A172 (cell line): ENCODE measurements around the gene CCDC92. TPM values are rescaled to one million over a fixed set of nuclear protein-coding genes. Genes with fewer than 3 reads are reported as not detected.
"Not testable (repeated sequence)": the region's sequence is repeated elsewhere in the genome, so short reads cannot be mapped to it uniquely, and the experiment has no call there.

Source experiments
- DNase-seq: peaks from one replicate; pipeline ENCODE4 v3.0.0-alpha.2; 2015; ENCODE audit warnings: low spot score
- total RNA-seq: library from RNA; depleted of rRNA; stranded (reverse); fragments of >200 nt; shearing (Covaris generic); gene quantifications from 2 replicates; pipeline ENCODE4 v1.2.3, GENCODE V29; 2014

The CCDC92 gene
- total RNA-seq, 1 experiment from 2014 or later, result 7.9 TPM

- DNase-seq, result no peak
Observed at GRCh38 chr12:123936956-123937706, 35.5 kb downstream of the CCDC92 start.

DNA sequence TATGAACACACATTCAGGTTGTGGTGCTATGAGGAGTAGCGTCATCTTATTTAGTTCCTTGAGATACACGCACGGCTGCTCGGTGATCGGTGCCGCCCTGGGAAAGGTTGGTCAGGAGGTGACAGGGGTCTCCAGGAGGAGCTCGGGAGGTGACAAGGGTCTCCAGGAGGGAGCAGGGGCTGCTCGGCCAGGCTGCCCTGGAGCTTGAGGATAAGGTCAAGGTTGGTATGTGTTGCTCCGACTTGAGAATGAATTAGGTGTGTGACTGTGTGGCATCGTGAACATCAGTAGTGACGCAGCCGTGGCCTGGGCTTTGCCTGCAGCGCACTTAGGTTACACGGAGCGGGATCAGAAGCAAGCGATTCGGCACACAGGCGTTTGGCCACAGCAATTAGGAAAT lies 36.2 kb downstream of the CCDC92 start:
- no peak for DNase-seq

DNA sequence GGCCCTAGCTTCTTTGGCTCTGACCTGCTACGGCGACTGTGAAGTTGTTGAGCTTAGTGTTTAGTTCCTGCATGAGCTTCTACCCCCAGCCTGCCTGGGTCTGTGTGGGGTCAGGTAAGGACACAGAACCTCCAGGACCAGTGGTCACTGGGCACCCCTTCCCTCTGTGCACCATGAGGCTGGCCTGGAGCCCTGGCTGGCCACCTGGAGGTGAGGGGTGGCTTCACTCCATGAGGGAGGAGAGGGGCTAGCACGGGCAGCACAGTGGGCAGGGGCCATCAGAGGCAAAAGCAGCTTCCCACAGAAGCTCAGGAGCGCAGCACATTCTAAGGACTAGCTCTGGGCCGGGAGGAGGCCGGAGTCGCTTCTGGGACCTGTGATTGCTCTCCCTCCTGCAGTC lies 36.7 kb downstream of the CCDC92 start:
- DNase-seq, result no peak

- DNase-seq, result peak; percentile 42
Observed at GRCh38 chr12:123934829-123935228, 37.8 kb downstream of the CCDC92 start.

DNA sequence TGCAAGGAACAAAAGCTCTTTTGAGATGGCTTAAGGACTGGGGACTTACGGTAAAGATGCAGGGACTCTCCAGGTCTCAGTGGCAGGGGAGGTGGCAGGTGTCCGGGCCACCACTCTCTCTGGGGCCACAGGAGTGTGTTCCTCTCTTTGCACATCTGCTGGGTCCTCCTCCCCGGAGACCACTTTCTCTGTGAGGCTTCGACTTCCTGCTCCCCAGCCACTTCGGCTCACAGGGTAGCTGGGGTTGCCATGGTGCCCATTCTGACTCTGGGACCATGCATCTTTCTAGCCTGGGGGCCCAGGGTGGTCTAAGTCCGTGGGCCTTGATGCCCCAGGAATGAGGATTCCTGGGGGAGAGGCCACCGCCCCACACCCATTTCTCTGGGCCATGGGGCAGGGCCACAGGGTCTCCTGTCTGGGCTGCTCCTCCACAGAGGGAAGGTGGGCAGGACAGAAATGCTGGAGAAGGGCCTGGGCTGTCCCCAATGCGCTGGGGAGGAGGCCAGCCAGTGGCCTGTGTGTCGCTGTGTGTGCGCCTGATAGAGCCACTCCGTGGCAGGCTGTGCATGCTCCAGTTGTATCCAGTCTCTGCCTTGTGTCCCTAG lies 38.5 kb downstream of the CCDC92 start:
- no peak for DNase-seq

- no peak for DNase-seq
Observed at GRCh38 chr12:123933214-123933613, 39.4 kb downstream of the CCDC92 start.

- no peak for DNase-seq
Observed at GRCh38 chr12:123931686-123932321, 40.8 kb downstream of the CCDC92 start.

DNA sequence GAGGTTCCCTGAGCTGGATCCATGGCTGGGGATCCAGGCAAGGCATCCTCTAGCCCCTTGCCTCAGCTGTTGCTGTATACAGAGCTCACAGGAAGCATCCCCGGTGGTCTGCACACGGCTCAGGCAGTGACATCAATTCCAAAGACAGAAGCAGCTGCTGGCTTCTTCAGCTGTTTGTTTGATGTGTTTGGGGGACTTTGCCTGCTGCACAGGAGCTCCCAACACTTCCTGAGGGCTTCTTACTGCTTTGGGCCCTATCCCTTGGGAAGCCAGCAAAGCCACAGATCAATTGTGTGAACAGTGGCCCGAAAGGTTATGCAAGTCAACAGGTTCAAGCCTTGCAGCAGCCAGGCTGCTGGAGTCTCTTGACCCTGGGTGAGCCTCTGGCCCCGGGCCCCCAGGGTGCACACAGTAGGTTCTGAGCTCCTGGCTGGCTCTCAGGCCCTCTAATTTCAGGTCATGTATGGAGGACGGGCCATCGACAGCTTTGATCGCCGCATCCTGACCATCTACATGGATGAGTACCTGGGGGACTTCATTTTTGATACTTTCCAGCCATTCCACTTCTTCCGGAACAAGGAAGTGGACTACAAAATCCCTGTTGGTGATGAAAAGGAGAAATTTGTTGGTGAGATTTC lies 42.6 kb downstream of the CCDC92 start:
- DNase-seq, result no peak

DNA sequence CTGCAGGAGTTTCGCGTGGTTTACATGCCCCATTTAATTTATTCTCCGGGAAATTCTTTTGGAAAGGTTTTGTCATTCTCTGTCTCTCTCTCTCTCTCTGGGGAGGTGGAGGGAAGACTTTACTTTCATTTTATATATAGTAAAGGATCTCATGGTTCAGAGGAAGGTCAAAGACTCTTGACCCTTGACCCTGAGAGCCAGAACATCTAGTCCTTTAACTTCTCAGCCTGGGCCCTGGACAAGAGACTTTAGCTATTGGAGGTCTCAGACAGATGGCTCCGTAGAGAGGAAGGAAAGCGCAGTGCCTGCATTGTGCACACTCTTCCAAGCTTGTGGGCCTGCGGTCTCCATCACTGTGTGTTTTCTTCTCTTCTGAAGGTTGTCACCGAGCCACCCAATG lies 43.7 kb downstream of the CCDC92 start:
- DNase-seq, result no peak

DNA sequence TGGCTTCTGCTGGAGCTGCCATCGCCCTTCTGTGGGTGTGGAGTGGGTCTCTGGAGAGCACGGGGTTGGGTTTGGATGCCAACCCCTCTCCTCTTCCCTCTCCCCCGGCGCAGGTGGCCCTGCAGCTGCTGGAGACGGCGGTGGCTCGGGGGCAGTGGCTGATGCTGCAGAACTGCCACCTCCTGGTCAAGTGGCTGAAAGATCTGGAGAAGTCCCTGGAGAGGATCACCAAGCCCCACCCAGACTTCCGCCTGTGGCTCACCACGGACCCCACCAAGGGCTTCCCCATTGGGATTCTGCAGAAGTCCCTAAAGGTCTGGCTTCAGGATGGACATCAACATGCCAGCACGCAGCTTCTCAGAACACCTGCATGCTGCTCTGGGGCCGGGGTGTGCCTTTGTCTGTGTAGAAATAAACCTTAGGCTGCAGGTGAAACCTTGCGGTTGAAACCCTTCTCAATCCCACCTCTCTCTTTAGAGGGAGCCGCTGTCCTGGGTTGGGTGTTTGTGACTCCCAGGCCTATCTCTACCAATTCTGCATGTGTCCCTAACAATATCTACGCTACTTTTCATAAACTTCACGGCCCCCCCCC lies 44.3 kb downstream of the CCDC92 start:
- no peak for DNase-seq

DNA sequence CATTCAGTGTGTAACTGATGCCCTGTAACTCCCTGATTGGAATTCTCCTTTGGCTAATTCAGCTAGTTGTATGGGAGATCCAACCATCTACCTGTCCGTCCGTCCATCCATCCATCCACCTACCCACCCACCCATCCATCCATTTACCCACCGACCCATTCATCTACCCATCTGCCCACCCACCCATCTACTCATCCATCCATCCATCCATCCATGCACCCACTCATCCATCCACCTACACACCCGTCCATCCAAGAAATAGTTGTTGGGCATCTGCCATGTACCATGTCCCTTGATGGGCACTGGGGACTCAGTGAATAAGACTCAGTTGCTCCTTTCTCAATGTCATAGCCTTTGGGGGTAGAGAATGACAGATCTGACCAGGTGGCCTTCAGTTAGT lies 48.1 kb downstream of the CCDC92 start:
- DNase-seq, result no peak

DNA sequence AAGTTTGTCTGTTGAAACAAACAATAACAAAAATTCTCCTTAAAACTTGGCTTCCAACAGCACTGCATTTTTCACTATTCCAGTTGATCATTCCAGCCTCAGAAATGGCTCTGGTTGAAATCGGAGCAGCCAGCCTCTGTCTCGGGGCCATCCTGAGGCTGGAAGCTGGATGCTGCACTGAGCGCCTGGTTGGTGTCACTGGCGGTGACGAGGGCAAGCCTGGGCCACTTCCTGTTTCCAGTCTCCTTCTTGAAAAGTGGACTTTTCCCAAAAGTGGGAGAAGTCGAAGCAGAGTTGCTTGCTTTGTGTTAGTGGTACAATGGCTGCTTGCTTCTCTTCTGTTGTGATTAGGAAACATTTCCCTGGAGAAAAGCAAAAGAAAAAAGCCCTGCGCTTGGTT lies 48.7 kb downstream of the CCDC92 start:
- DNase-seq, result no peak

- DNase-seq, result no peak
Observed at GRCh38 chr12:123923038-123923437, 49.6 kb downstream of the CCDC92 start.

DNA sequence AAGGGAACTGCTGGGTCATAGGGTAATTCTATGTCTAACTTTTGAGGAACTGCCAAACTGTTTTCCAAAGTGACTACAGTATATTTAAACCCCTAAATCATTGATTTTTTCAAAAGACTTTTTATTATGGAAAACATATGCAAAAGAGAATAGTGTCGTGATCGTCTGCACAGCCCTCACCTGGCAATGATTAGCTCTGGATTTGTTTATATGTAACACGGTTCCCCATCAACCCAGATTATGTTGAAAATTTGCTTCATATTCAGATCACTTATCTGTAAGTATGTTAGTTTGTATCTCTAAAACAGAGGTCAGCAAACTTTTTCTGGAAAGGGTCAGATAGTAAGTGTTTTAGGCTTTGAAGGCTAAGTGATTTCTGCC lies 52.7 kb downstream of the CCDC92 start:
- DNase-seq, result no peak

- no peak for DNase-seq
Observed at GRCh38 chr12:123917337-123917850, 55.2 kb downstream of the CCDC92 start.

GRCh38 chr12:123916729-123917128 lies 55.9 kb downstream of the CCDC92 start:
- DNase-seq, result peak; percentile 32

DNA sequence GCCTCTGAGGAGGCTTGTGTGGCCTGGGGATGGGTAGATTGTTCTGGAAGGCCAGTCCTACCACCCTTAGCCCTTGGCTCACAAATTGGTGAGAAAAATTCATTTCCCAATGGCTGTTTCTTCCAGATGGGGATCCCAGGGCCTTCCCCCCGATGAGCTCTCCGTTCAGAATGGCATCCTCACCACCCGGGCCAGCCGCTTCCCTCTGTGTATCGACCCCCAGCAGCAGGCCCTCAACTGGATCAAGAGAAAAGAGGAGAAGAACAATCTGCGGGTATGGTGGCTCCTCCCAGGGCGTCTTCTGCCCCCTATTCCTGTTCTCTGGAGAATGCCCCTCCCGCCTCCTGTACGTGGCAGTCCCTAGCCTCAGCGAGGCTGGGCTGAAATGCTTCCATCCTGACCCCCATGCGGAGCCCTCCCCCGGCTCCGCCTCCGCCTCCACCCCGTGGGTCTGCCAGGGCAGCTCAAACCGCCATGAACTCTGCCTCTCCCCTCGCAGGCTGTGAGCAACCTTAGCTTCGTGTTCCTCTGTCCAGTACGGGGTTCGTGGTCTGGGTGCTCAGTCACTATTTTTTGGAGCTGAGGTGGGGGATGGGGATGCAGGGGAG lies 57.8 kb downstream of the CCDC92 start:
- no peak for DNase-seq

GRCh38 chr12:123912415-123913380 lies 59.9 kb downstream of the CCDC92 start:
- no peak for DNase-seq

DNA sequence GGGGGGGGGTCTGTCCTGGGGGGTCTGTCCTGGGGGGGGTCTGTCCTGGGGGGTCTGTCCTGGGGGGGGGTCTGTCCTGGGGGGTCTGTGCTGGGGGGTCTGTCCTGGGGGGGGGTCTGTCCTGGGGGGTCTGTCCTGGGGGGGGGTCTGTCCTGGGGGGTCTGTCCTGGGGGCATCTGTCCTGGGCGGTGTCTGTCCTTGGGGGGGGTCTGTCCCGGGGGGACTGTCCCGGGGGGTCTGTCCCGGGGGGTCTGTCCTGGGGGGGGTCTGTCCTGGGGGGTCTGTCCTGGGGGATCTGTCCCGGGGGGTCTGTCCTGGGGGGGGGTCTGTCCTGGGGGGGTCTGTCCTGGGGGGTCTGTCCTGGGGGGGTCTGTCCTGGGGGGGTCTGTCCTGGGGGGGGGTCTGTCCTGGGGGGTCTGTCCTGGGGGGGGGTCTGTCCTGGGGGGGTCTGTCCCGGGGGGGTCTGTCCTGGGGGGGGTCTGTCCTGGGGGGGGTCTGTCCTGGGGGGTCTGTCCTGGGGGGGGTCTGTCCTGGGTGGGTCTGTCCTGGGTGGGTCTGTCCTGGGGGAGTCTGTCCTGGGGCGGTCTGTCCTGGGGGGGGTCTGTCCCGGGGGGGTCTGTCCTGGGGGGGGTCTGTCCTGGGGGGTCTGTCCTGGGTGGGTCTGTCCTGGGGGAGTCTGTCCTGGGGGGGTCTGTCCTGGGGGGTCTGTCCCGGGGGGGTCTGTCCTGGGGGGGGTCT lies 60.8 kb downstream of the CCDC92 start:
- DNase-seq, result not testable (repeated sequence)

- no peak for DNase-seq
Observed at GRCh38 chr12:123910761-123911193, 61.9 kb downstream of the CCDC92 start.
